HCT116 (cell line): ENCODE data around the gene PPM1H. TPM values are rescaled to one million over a fixed set of nuclear protein-coding genes. Genes with fewer than 3 reads are reported as not detected.

Experiments
- ATAC-seq: fragments of 200-7000 bp; cut with Tn5 transposase; 2 replicates; pipeline ENCODE4 v1.9.1; 2020; ENCODE audit warnings: mild to moderate bottlenecking, moderate library complexity
- BruUV-seq: library from RNA; stranded (reverse); fragments of 400-500 nt; replicated peaks from 2 replicates; lab custom pipeline; 2021; lab: Mats Ljungman, UMichigan
- CTCF ChIA-PET: fragments of 300-600 bp; sonication (Branson Sonifier 250); formaldehyde crosslinking; loops from one replicate; lab custom pipeline; 2021; ENCODE audit warnings: antibody characterized with exemption; lab: Charles Lee
- POLR2A ChIA-PET: fragments of 300-600, 350-600 bp; sonication (Branson Sonifier 250); formaldehyde crosslinking; loops from one replicate; lab custom pipeline; 2021; ENCODE audit warnings: antibody characterized with exemption; lab: Charles Lee
- RAD21 ChIA-PET, 2 experiments: fragments of 300-600 bp; sonication (Branson Sonifier 250); formaldehyde crosslinking; loops; one replicate each; lab custom pipeline; 2023; ENCODE audit warnings: low total read pairs in 2 of 2; ENCODE audit not compliant: uncharacterized antibody in 2 of 2, unreplicated experiment in 2 of 2, low non-redundant PET in 1 of 2; lab: Charles Lee
- DNase-seq: peaks from one replicate; pipeline ENCODE4 v3.0.0-alpha.2; 2010; ENCODE audit warnings: low read depth, low spot score
- H2AFZ ChIP-seq: fragments of 200-600 bp; shearing (Covaris generic), sonication (generic); 2 replicates; pipeline ENCODE4 v1.6.1; 2017; ENCODE audit warnings: low read depth, mixed run types, mixed read lengths, antibody characterized with exemption, low read length; ENCODE audit not compliant: poor library complexity, severe bottlenecking
- H3K27ac ChIP-seq: 2 replicates; pipeline ENCODE4 v1.5.1; 2012; ENCODE audit warnings: low read depth, low read length
- H3K27me3 ChIP-seq: fragments of 200-600 bp; sonication (generic); 2 replicates; pipeline ENCODE4 v1.6.1; 2016; ENCODE audit warnings: mixed run types, low read length, mixed read lengths; ENCODE audit not compliant: insufficient read depth
- H3K36me3 ChIP-seq, 2 experiments: fragments of 200-500 bp in 1 of 2; fragments of 200-600 bp in 1 of 2; sonication (Bioruptor generic) in 1 of 2; sonication (generic) in 1 of 2; 2 replicates each; pipeline versions ENCODE4 v1.5.1 to v1.6.1; 2014 to 2016; ENCODE audit warnings: low read length in 2 of 2, inconsistent platforms in 1 of 2, mixed read lengths in 1 of 2, mixed run types in 1 of 2; ENCODE audit not compliant: insufficient read depth in 2 of 2, control insufficient read depth in 1 of 2
- H3K4me1 ChIP-seq, 2 experiments: fragments of 200-600 bp in 1 of 2; sonication (generic) in 1 of 2; 2 replicates each; pipeline versions ENCODE4 v1.5.1 to v1.6.1; 2012 to 2017; ENCODE audit warnings: low read length in 2 of 2, inconsistent platforms in 1 of 2, mild to moderate bottlenecking in 1 of 2, mixed read lengths in 1 of 2, mixed run types in 1 of 2, moderate library complexity in 1 of 2; ENCODE audit not compliant: insufficient read depth in 2 of 2, control insufficient read depth in 1 of 2
- H3K4me2 ChIP-seq: fragments of 200-600 bp; sonication (generic); 2 replicates; pipeline ENCODE4 v1.6.1; 2017; ENCODE audit warnings: mixed run types, low read length, mixed read lengths
- H3K4me3 ChIP-seq, 2 experiments: fragments of 200-600 bp in 1 of 2; sonication (generic) in 1 of 2; replicated peaks in 1 of 2; 2 replicates each; pipeline ENCODE4 v1.5.1; 2011 to 2016; ENCODE audit warnings: low read length in 2 of 2, control low read depth in 1 of 2, low read depth in 1 of 2, mild to moderate bottlenecking in 1 of 2, mixed read lengths in 1 of 2, mixed run types in 1 of 2
- H3K79me2 ChIP-seq: fragments of 200-600 bp; sonication (generic); 2 replicates; pipeline ENCODE4 v1.6.1; 2017; ENCODE audit warnings: mild to moderate bottlenecking, mixed run types, low read length, moderate library complexity, mixed read lengths; ENCODE audit not compliant: insufficient read depth
- H3K9ac ChIP-seq: fragments of 200-600 bp; sonication (generic); 2 replicates; pipeline ENCODE4 v1.6.1; 2016; ENCODE audit warnings: low read length, mixed read lengths
- H3K9me2 ChIP-seq: fragments of 200-600 bp; sonication (generic), shearing (Covaris generic); 2 replicates; pipeline ENCODE4 v1.6.1; 2017; ENCODE audit warnings: mixed run types, mild to moderate bottlenecking, moderate library complexity; ENCODE audit not compliant: insufficient read depth
- H3K9me3 ChIP-seq, 2 experiments: fragments of 200-500 bp in 1 of 2; fragments of 200-600 bp in 1 of 2; sonication (Bioruptor generic) in 1 of 2; sonication (generic) in 1 of 2; 2 replicates each; pipeline ENCODE4 v1.6.1; 2014 to 2017; ENCODE audit warnings: low read length in 2 of 2, mixed read lengths in 2 of 2, inconsistent platforms in 1 of 2, low read depth in 1 of 2, mild to moderate bottlenecking in 1 of 2, mixed run types in 1 of 2, moderate library complexity in 1 of 2; ENCODE audit not compliant: control insufficient read depth in 1 of 2, insufficient read depth in 1 of 2
- H4K20me1 ChIP-seq: fragments of 200-600 bp; sonication (generic), shearing (Covaris generic); 2 replicates; pipeline ENCODE4 v1.6.1; 2017; ENCODE audit warnings: mixed run types, mild to moderate bottlenecking, moderate library complexity; ENCODE audit not compliant: insufficient read depth
- ATF3 ChIP-seq: IDR thresholded peaks from 2 replicates; pipeline ENCODE4 v1.6.1; 2012
- CBX3 ChIP-seq: IDR thresholded peaks from 2 replicates; pipeline ENCODE4 v1.6.1; 2012; ENCODE audit warnings: low read depth
- CEBPB ChIP-seq: IDR thresholded peaks from 2 replicates; pipeline ENCODE4 v1.6.1; 2012; ENCODE audit warnings: low read depth
- CTCF ChIP-seq, 3 experiments: fragments of 200-600 bp in 1 of 3; sonication (generic) in 1 of 3; IDR thresholded peaks in 2 of 3; conservative IDR thresholded peaks in 1 of 3; 2 replicates each; pipeline ENCODE4 v1.5.1; 2012 to 2017; ENCODE audit warnings: low read depth in 2 of 3, low read length in 2 of 3, antibody characterized with exemption in 1 of 3, borderline replicate concordance in 1 of 3, control low read depth in 1 of 3, mild to moderate bottlenecking in 1 of 3, mixed read lengths in 1 of 3, mixed run types in 1 of 3, moderate library complexity in 1 of 3; ENCODE audit not compliant: insufficient read depth in 1 of 3
- EGR1 ChIP-seq: IDR thresholded peaks from 2 replicates; pipeline ENCODE4 v1.6.1; 2012; ENCODE audit warnings: low read depth
- ELF1 ChIP-seq: IDR thresholded peaks from 2 replicates; pipeline ENCODE4 v1.6.1; 2012; ENCODE audit warnings: low read depth, borderline replicate concordance
- EZH2 ChIP-seq: fragments of 200-600 bp; sonication (generic); IDR thresholded peaks from 2 replicates; pipeline ENCODE4 v1.6.1; 2017; ENCODE audit warnings: antibody characterized with exemption, mixed run types
- EZH2phosphoT487 ChIP-seq: fragments of 200-600 bp; IDR thresholded peaks from 2 replicates; pipeline ENCODE4 v1.6.1; 2018; ENCODE audit warnings: antibody characterized with exemption, borderline replicate concordance
- FOSL1 ChIP-seq: IDR thresholded peaks from 2 replicates; pipeline ENCODE4 v1.6.1; 2012; ENCODE audit warnings: low read depth
- JUND ChIP-seq: IDR thresholded peaks from 2 replicates; pipeline ENCODE4 v1.6.1; 2012
- MAX ChIP-seq: IDR thresholded peaks from 2 replicates; pipeline ENCODE4 v1.6.1; 2012
- POLR2A ChIP-seq: IDR thresholded peaks from 2 replicates; pipeline ENCODE4 v1.7.0; 2011; ENCODE audit warnings: borderline replicate concordance; ENCODE audit not compliant: insufficient read depth, insufficient read length; ENCODE audit errors: extremely low read depth
- POLR2AphosphoS5 ChIP-seq: IDR thresholded peaks from 2 replicates; pipeline ENCODE4 v1.6.1; 2011; ENCODE audit warnings: mild to moderate bottlenecking, low read depth, low read length, moderate library complexity
- RAD21 ChIP-seq: IDR thresholded peaks from 2 replicates; pipeline ENCODE4 v1.6.1; 2012; ENCODE audit warnings: low read depth, mild to moderate bottlenecking
- SIN3A ChIP-seq: IDR thresholded peaks from 2 replicates; pipeline ENCODE4 v1.6.1; 2012; ENCODE audit warnings: low read depth
- SP1 ChIP-seq: IDR thresholded peaks from 2 replicates; pipeline ENCODE4 v1.6.1; 2012; ENCODE audit warnings: low read depth
- SRF ChIP-seq: IDR thresholded peaks from 2 replicates; pipeline ENCODE4 v1.6.1; 2012; ENCODE audit warnings: low read depth
- TCF7L2 ChIP-seq: IDR thresholded peaks from 2 replicates; pipeline ENCODE4 v1.7.0; 2011; ENCODE audit warnings: borderline replicate concordance, inconsistent platforms; ENCODE audit not compliant: insufficient read depth, insufficient read length; ENCODE audit errors: extremely low read depth
- ZNF274 ChIP-seq: fragments of 200-500 bp; sonication (Bioruptor generic); IDR thresholded peaks from 2 replicates; pipeline ENCODE4 v1.6.1; 2014; ENCODE audit warnings: mild to moderate bottlenecking, low read depth, low read length, inconsistent platforms
- intact Hi-C: fragments of 100-400 bp; cut with micrococcal nuclease; formaldehyde crosslinking; loops from 2 replicates; pipeline ENCODE4 v1.10.0; 2022
- total RNA-seq: library from RNA; stranded (reverse); gene quantifications from one replicate; pipeline ENCODE4 v1.2.1, GENCODE V29; 2021; ENCODE audit not compliant: unreplicated experiment

The PPM1H gene
- total RNA-seq, 1 experiment from 2014 or later = 8.0 TPM

DNA sequence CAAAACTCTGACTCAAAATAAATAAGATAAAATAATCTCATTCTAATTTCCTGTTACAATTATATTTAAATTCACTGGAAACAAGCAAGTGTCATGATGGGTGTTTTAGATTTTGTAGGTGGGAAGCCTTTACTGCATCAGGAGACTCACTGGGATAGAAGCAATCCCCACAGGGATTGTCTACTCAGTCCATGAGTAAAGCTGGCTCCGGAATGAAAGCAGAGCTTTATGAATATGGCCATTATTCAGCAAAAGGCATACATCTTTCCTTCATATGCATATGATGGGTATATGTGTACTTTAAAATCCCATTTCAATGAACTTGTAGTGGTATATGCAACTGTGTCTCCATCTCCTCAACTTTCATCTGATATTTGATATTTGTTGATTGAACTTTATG is 25.4 kb upstream of the PPM1H start (continued):
- TF ChIP-seq CTCF (IDR thresholded peaks at IDR 0.05 in 2 of 3, conservative IDR thresholded peaks at IDR 0.05 in 1 of 3; ENCODE audit: borderline replicate concordance in 1 of 3, insufficient read depth in 1 of 3, low read depth in 2 of 3, low read length in 2 of 3) = no peak
- no peak for TF ChIP-seq EZH2phosphoT487
- TF ChIP-seq FOSL1 = no peak

DNA sequence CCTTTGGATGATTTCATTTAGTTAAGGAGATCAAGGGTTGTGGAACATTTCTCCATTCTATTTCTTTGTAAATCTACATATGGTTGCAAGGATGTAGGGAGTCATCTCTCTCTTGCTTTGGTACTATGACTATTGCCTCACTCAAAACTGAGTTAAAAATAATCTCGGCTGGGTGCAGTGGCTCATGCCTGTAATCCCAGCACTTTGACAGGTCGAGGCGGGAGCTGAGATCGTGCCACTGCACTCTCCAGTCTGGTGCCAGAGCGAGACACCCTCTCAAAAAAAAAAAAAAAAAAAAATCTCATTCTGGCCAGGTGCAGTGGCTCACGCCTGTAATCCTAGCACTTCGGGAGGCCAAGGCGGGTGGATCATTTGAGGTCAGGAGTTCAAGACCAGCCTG is 24.8 kb upstream of the PPM1H start:
- TF ChIP-seq CEBPB = no peak
- no peak for TF ChIP-seq EZH2
- TF ChIP-seq CTCF (IDR thresholded peaks at IDR 0.05 in 2 of 3, conservative IDR thresholded peaks at IDR 0.05 in 1 of 3; ENCODE audit: borderline replicate concordance in 1 of 3, insufficient read depth in 1 of 3, low read depth in 2 of 3, low read length in 2 of 3) = no peak
- no peak for TF ChIP-seq ATF3
- TF ChIP-seq FOSL1 = no peak
- no peak for TF ChIP-seq ELF1
- TF ChIP-seq POLR2AphosphoS5 = no peak
- no peak for TF ChIP-seq RAD21
- no peak for TF ChIP-seq JUND
- no peak for TF ChIP-seq MAX
- TF ChIP-seq ZNF274 = no peak
- TF ChIP-seq EZH2phosphoT487 = no peak
- TF ChIP-seq POLR2A = no peak
- no peak for TF ChIP-seq SIN3A
- TF ChIP-seq SP1 = no peak
- no peak for TF ChIP-seq TCF7L2
- TF ChIP-seq SRF = no peak
- TF ChIP-seq CBX3 = no peak
- no peak for TF ChIP-seq EGR1
- POLR2A ChIA-PET = no interaction called here
- H3K9me3 ChIP-seq = no peaks in the 10 kb centered on the region

More for the DNA sequence above, 24.8 kb upstream of the PPM1H start:
- Histone ChIP-seq H3K9ac (no peak overlapping the region), H3K36me3 (no peaks in the 10 kb centered on the region), H3K4me3 (no peak overlapping the region), H3K9me2 (no peaks in the 10 kb centered on the region), H3K4me1 (no peaks in the 10 kb centered on the region), H3K79me2 (no peaks in the 10 kb centered on the region), H4K20me1 (no peaks in the 10 kb centered on the region), H3K27ac (no peak overlapping the region), H2AFZ (no peak overlapping the region), H3K4me2 (no peak overlapping the region), H3K27me3 (no peaks in the 10 kb centered on the region)
- DNase-seq (no peak), ATAC-seq (no peak)
- ChIA-PET RAD21 (no interaction called here), CTCF (no interaction called here)
- intact Hi-C loops = no loop called here
- no TSS peak for BruUV-seq
